CD4-positive, alpha-beta memory T cell (primary cell): ENCODE results near the gene FHOD3. TPM values are rescaled to one million over a fixed set of nuclear protein-coding genes. Genes with fewer than 3 reads are reported as not detected.

Experiments used
- CTCF ChIA-PET: fragments of 350-600 bp; sonication (Branson Sonifier 250); formaldehyde crosslinking; loops from one replicate; lab custom pipeline; 2021; ENCODE audit warnings: inconsistent platforms; ENCODE audit not compliant: partially characterized antibody; lab: Charles Lee
- POLR2A ChIA-PET: fragments of 350-600 bp; sonication (Branson Sonifier 250); formaldehyde crosslinking; loops from one replicate; lab custom pipeline; 2021; ENCODE audit not compliant: partially characterized antibody; lab: Charles Lee
- DNase-seq, 5 donors: peaks; one replicate each; pipeline versions ENCODE4 v3.0.0 to v3.0.0-alpha.2; 2020 to 2022; ENCODE audit warnings: mixed read lengths in 1 of 5
- H3K27ac ChIP-seq: one replicate; pipeline ENCODE4 v1.7.0; 2013; ENCODE audit warnings: low read depth, low read length
- H3K27me3 ChIP-seq: 2 replicates; pipeline ENCODE4 v1.7.0; 2013; ENCODE audit warnings: mild to moderate bottlenecking, low read length, moderate library complexity; ENCODE audit not compliant: insufficient read depth
- H3K36me3 ChIP-seq: 2 replicates; pipeline ENCODE4 v1.7.0; 2013; ENCODE audit warnings: mild to moderate bottlenecking, low read length, moderate library complexity; ENCODE audit not compliant: insufficient read depth
- H3K4me1 ChIP-seq: 2 replicates; pipeline ENCODE4 v1.7.0; 2013; ENCODE audit warnings: mild to moderate bottlenecking, low read length, moderate library complexity; ENCODE audit not compliant: insufficient read depth
- H3K4me3 ChIP-seq, 2 donors: one replicate each; pipeline ENCODE4 v1.7.0; 2013; ENCODE audit warnings: low read length in 2 of 2, mild to moderate bottlenecking in 1 of 2
- H3K9me3 ChIP-seq, 2 donors: one replicate each; pipeline ENCODE4 v1.7.0; 2013; ENCODE audit warnings: low read length in 2 of 2, control low read depth in 1 of 2; ENCODE audit not compliant: control insufficient read depth in 1 of 2
- H3K27ac Mint-ChIP-seq, 7 donors: one replicate each; pipeline ENCODE4 v1.8.0; 2020 to 2021; ENCODE audit warnings: mixed read lengths in 7 of 7, mild to moderate bottlenecking in 6 of 7, inconsistent platforms in 3 of 7, moderate library complexity in 3 of 7
- H3K27me3 Mint-ChIP-seq, 2 donors: one replicate each; pipeline ENCODE4 v1.8.0; 2020 to 2021; ENCODE audit warnings: mixed read lengths in 2 of 2
- H3K36me3 Mint-ChIP-seq, 2 donors: one replicate each; pipeline ENCODE4 v1.8.0; 2020 to 2021; ENCODE audit warnings: mixed read lengths in 2 of 2, inconsistent platforms in 1 of 2, mild to moderate bottlenecking in 1 of 2
- H3K4me1 Mint-ChIP-seq, 4 donors: one replicate each; pipeline ENCODE4 v1.8.0; 2020 to 2021; ENCODE audit warnings: mixed read lengths in 4 of 4, mild to moderate bottlenecking in 1 of 4
- H3K4me3 Mint-ChIP-seq, 8 donors: one replicate each; pipeline ENCODE4 v1.8.0; 2020 to 2021; ENCODE audit warnings: mixed read lengths in 8 of 8, mild to moderate bottlenecking in 7 of 8, moderate library complexity in 6 of 8, inconsistent platforms in 3 of 8
- H3K9me3 Mint-ChIP-seq, 8 donors: one replicate each; pipeline ENCODE4 v1.8.0; 2020 to 2021; ENCODE audit warnings: mixed read lengths in 8 of 8, mild to moderate bottlenecking in 5 of 8, inconsistent platforms in 3 of 8, moderate library complexity in 1 of 8
- intact Hi-C: fragments of 100-400 bp; cut with micrococcal nuclease; formaldehyde crosslinking; loops from one replicate; pipeline ENCODE4 v1.15.1; 2023
- polyA plus RNA-seq, 2 donors: library from polyadenylated mRNA; unstranded; fragments of 300-500 nt; fragmentation: Illumina TruSeq; gene quantifications; one replicate each; pipeline ENCODE4 v1.2.3, GENCODE V29; 2021
- total RNA-seq, 2 experiments: library from RNA; stranded (reverse); gene quantifications; one replicate each; pipeline ENCODE4 v1.2.3, GENCODE V29; 2021

Gene FHOD3
- total and polyA plus RNA-seq, 4 experiments from 2014 or later = not detected

DNA sequence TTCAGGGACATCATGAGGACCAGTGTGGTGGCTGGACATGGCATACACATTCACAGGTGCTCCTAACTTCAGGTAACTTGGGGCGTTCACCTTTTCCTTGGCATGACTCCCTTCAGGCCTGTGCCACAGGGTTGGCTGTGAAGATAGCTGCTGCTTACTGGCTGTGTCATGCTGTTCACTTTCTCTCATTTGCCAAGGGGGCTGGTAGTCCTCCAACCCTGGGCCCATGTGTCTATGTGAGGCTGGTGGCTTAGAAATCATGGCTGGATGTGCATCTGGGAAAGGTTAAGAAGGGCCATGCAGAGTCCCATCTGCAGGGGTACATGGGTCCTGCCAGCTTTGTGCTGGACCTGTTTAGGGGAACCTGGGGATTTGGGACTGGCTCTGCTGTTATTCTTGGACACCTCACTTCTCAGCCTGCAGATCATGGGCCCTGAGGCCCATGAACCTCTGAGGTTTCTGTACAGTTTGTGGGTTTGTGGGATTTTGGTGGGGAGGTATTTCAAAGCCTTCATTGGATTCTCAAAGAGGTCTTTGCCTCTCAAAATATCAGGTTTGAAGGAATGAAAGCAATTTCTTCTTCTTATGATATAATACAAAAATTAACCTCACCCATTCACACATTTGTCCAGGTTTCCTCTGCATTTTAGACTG, 62.9 kb downstream of the FHOD3 start:
- Histone ChIP-seq H3K4me1 (no peaks in the 10 kb centered on the region), H3K4me3 (no peak overlapping the region), H3K9me3 (no peaks in the 10 kb centered on the region), H3K27me3 (no peaks in the 10 kb centered on the region), H3K27ac (no peak overlapping the region), H3K36me3 (no peaks in the 10 kb centered on the region)
- CTCF ChIA-PET = no interaction called here
- intact Hi-C loops = no loop called here
- POLR2A ChIA-PET = no interaction called here
- Mint-ChIP-seq H3K9me3 (peaks cover 0 to 3% (median 0%) of the 10 kb centered on the region in 8 donors), H3K36me3 (no peaks in the 10 kb centered on the region), H3K27ac (no peak overlapping the region), H3K4me3 (no peak overlapping the region), H3K4me1 (no peaks in the 10 kb centered on the region), H3K27me3 (peaks cover 12 to 13% of the 10 kb centered on the region in 2 donors)
- DNase-seq = no peak

DNA sequence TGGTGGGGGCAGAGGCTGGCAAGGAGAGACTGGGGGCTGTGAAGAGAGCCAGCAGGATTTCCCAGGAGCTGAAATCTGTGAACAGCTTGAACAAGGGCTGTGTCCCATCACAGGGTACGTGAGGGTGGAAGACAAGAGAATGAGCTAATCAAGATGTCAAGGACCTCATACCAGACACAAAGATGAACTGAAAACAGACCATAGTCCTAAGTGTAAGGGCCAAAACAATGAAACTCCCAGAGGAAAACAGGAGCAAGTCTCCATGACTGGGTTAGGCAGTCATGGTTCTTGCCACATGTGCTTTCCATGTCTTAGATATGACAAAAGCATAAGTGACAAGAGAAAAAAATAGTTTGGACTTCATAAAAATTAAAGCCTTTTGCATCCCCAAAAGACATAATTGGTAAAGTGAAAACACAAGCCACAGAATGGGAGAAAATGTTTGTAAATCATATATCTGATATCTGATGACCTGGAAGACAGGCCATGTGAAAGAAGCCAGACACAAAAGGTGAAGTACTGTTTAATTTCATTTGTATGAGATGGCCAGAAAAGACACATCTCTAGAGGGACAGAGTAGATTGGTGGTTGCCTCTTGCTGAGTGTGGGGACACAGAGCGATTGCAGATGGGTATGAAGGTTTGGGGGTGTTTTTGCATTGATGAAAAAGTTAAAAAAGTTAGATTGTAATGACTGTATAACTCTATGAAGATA, 67.6 kb downstream of the FHOD3 start:
- no peak for DNase-seq
- peaks cover 8 to 9% of the 10 kb centered on the region in 2 donors for H3K27me3 Mint-ChIP-seq
- no peak overlapping the region for H3K27ac ChIP-seq

DNA sequence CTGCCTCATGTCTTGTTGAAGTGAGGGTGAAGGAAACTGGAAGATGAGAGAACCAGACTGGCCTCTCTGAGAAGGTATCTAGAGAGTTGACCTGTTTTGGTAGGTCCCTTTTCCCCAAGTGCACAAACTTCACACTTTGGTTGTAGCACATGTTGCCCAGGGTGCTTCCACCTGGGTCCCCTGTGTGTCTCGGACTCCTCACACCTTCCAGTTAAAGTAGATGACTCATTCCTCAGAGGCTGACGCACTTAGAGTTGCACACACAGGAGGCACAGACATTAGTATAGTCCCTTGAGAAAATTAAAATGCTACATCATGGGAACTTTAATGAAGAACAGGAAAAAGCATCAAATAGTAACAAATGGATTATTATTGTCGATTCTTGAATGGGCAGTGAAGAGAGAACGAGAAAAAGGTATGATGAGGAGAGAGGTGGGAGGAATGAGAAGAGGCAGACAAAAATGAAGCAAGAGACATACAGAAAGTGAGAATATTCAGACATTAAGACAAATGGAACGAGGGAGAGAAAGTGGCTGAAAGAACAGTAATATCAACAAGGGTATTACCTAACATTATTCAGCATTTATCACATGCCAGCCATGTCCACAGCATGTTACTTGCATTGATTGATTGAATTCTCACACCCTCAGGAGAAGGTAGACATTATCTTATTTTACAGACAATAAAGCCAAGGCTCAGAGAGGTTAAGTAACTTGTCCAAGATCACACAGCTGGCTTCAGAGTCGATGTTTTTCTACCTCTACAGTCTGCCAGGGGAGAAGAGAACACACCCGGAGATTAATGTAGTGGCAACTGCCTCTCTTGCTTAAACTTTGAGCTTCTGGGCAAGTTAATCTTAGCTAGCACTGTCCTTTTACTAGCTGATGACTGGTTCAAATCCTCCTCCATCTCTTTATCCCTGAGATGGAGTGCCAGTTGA, 68.6 kb downstream of the FHOD3 start:
- Mint-ChIP-seq H3K9me3 (peaks cover 0 to 3% (median 0%) of the 10 kb centered on the region in 8 donors), H3K27me3 (peaks cover 8% of the 10 kb centered on the region in 2 donors), H3K4me3 (no peak overlapping the region), H3K4me1 (no peaks in the 10 kb centered on the region), H3K36me3 (no peaks in the 10 kb centered on the region), H3K27ac (no peak overlapping the region)
- H3K27me3 ChIP-seq = no peaks in the 10 kb centered on the region
- H3K4me3 ChIP-seq = no peak overlapping the region
- no peaks in the 10 kb centered on the region for H3K4me1 ChIP-seq
- POLR2A ChIA-PET = no interaction called here
- CTCF ChIA-PET = no interaction called here
- no peak for DNase-seq
- H3K9me3 ChIP-seq = no peaks in the 10 kb centered on the region
- intact Hi-C loops = no loop called here
- H3K27ac ChIP-seq = no peak overlapping the region
- H3K36me3 ChIP-seq = no peaks in the 10 kb centered on the region

More for the DNA sequence above, 67.6 kb downstream of the FHOD3 start:
- H3K9me3 ChIP-seq = no peaks in the 10 kb centered on the region
- H3K36me3 ChIP-seq = no peaks in the 10 kb centered on the region
- Mint-ChIP-seq H3K9me3 (peaks cover 0 to 3% (median 0%) of the 10 kb centered on the region in 8 donors), H3K36me3 (no peaks in the 10 kb centered on the region), H3K27ac (no peak overlapping the region), H3K4me1 (no peaks in the 10 kb centered on the region), H3K4me3 (no peak overlapping the region)
- H3K4me1 ChIP-seq = no peaks in the 10 kb centered on the region
- H3K27me3 ChIP-seq = no peaks in the 10 kb centered on the region
- no peak overlapping the region for H3K4me3 ChIP-seq
- intact Hi-C loops = no loop called here
- ChIA-PET CTCF (no interaction called here), POLR2A (no interaction called here)

DNA sequence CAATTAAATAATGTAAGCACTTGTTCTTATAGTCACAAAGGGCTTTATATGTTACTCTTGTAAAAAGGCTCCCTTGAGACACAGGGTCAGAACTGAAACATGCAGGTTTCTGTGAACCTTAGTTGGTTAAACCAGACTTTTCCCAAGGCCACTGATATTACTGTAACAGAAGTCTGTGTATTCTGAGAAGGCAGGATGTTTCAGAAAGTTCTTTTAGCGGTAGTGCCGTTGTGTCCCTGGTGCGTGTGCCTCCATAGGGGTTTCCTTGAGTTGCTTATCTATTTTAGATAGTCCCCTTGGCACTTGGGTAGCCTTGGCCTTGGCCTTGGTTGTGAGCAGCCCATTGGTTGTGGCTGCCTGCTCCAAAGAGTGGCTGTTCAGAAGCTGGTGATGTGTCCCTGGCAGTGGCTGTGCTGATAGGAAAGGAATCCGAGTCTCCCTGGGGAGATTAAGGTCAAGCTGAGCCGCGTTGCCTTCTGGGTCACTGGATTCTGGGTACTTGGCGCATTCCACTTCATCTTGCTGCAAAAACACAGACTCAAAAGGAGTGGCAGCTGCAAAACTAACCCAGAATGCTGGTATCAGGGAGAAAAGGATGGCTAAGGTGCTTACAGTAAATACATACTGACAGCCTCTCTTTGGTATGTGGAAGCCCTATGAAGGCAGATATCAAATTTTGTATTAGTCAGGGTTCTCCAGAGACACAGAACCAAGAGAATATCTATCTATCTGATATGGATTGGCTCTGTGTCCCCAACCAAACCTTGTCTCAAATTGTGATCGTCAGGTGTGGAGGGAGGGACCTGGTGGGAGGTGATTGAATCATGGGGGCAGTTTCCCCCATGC, 69.7 kb downstream of the FHOD3 start:
- no peak overlapping the region for H3K27ac Mint-ChIP-seq
- intact Hi-C loops = no loop called here
- peaks cover 0 to 4% (median 0%) of the 10 kb centered on the region in 8 donors for H3K9me3 Mint-ChIP-seq
- no peaks in the 10 kb centered on the region for H3K36me3 Mint-ChIP-seq
- no peaks in the 10 kb centered on the region for H3K4me1 ChIP-seq
- H3K27me3 ChIP-seq = no peaks in the 10 kb centered on the region
- H3K4me3 Mint-ChIP-seq = no peak overlapping the region
- H3K4me3 ChIP-seq = no peak overlapping the region
- no peaks in the 10 kb centered on the region for H3K9me3 ChIP-seq
- H3K4me1 Mint-ChIP-seq = no peaks in the 10 kb centered on the region
- ChIA-PET POLR2A (no interaction called here), CTCF (no interaction called here)
- peaks cover 8 to 10% of the 10 kb centered on the region in 2 donors for H3K27me3 Mint-ChIP-seq
- no peak overlapping the region for H3K27ac ChIP-seq
- DNase-seq = no peak
- H3K36me3 ChIP-seq = no peaks in the 10 kb centered on the region

DNA sequence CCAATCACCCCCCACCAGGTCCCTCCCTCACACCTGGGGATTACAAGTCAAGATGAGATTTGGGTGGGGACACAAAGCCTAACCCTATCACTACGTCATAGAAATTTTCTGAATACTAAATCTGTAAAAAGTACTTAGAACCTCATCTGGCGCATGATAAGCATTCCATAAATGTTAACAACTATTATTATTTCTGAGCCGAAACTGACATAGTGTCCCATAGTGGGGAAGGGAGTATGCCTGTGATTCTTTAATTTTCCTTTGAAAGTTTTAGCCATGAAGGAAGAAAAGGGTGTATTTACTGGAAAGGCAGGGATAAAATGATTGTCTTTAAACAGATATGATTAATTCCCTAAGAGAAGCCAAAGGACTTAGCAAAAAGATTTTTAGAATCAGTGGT, 71.4 kb downstream of the FHOD3 start:
- no peak overlapping the region for H3K4me3 ChIP-seq
- no peaks in the 10 kb centered on the region for H3K9me3 ChIP-seq
- no peaks in the 10 kb centered on the region for H3K4me1 Mint-ChIP-seq
- ChIA-PET POLR2A (no interaction called here), CTCF (no interaction called here)
- no peak for DNase-seq
- no peaks in the 10 kb centered on the region for H3K36me3 Mint-ChIP-seq
- peaks cover 13 to 16% of the 10 kb centered on the region in 2 donors for H3K27me3 Mint-ChIP-seq
- H3K27me3 ChIP-seq = no peaks in the 10 kb centered on the region
- H3K9me3 Mint-ChIP-seq = peaks cover 0 to 4% (median 0%) of the 10 kb centered on the region in 8 donors
- no peaks in the 10 kb centered on the region for H3K4me1 ChIP-seq
- no peak overlapping the region for H3K27ac ChIP-seq
- no peak overlapping the region for H3K4me3 Mint-ChIP-seq
- no peaks in the 10 kb centered on the region for H3K36me3 ChIP-seq
- intact Hi-C loops = no loop called here
- H3K27ac Mint-ChIP-seq = no peak overlapping the region

DNA sequence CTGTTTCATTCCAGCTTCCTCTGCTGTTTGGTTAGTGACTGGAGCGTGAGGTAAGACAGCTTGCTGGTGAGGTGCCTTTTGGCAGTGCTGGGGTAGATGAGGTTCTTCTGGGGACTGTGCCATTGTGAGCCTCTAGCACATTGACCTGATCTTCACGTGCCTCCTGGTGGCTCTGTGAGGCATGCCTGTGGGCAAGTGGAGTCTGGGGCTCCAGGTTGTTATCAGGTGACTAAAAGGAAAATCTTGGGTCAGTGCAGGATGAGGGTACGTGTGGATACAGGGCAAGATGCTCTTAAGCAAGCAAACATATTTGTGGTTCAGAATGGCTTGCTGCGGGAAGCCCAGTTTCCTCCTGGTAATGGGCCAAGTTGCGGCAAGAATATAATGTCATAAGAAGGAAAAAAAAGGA, 75.4 kb downstream of the FHOD3 start:
- POLR2A ChIA-PET = no interaction called here
- peaks cover 10 to 16% of the 10 kb centered on the region in 2 donors for H3K27me3 Mint-ChIP-seq

More for the DNA sequence above, 75.4 kb downstream of the FHOD3 start:
- H3K4me3 ChIP-seq = no peak overlapping the region
- H3K27ac Mint-ChIP-seq = no peak overlapping the region
- H3K4me3 Mint-ChIP-seq = no peak overlapping the region
- no peaks in the 10 kb centered on the region for H3K9me3 ChIP-seq
- peaks cover 3% of the 10 kb centered on the region for H3K27me3 ChIP-seq
- H3K36me3 ChIP-seq = no peaks in the 10 kb centered on the region
- peaks cover 0 to 4% (median 0%) of the 10 kb centered on the region in 8 donors for H3K9me3 Mint-ChIP-seq
- CTCF ChIA-PET = no interaction called here
- H3K4me1 Mint-ChIP-seq = no peaks in the 10 kb centered on the region
- no peak for DNase-seq
- H3K27ac ChIP-seq = no peak overlapping the region
- H3K4me1 ChIP-seq = no peaks in the 10 kb centered on the region
- intact Hi-C loops = no loop called here
- no peaks in the 10 kb centered on the region for H3K36me3 Mint-ChIP-seq
